B cell (primary cell): ENCODE data around the gene COMMD1. TPM values are rescaled to one million over a fixed set of nuclear protein-coding genes. Genes with fewer than 3 reads are reported as not detected.

Source experiments
- ATAC-seq: fragments of 200-7000 bp; cut with Tn5 transposase; one replicate; pipeline ENCODE4 v1.10.0; 2021; ENCODE audit warnings: low read depth, mild to moderate bottlenecking, moderate number of reproducible peaks, moderate library complexity
- CTCF ChIA-PET: fragments of 350-600 bp; sonication (Branson Sonifier 250); formaldehyde crosslinking; loops from one replicate; lab custom pipeline; 2021; ENCODE audit warnings: antibody characterized with exemption, inconsistent platforms; lab: Charles Lee
- POLR2A ChIA-PET: fragments of 350-600 bp; sonication (Branson Sonifier 250); formaldehyde crosslinking; loops from one replicate; lab custom pipeline; 2021; ENCODE audit warnings: antibody characterized with exemption; lab: Charles Lee
- DNase-seq: peaks from one replicate; pipeline ENCODE4 v3.0.0; 2013
- H2AFZ ChIP-seq: 2 replicates; pipeline ENCODE4 v1.6.1; 2012; ENCODE audit warnings: mild to moderate bottlenecking, low read depth, low read length; ENCODE audit not compliant: insufficient read depth, poor library complexity, severe bottlenecking
- H3K27ac ChIP-seq, 2 donors: 1 replicate in 1 of 2; 2 replicates in 1 of 2; pipeline ENCODE4 v1.5.1; 2012 to 2013; ENCODE audit warnings: low read length in 2 of 2, mild to moderate bottlenecking in 2 of 2, moderate library complexity in 1 of 2
- H3K27me3 ChIP-seq, 4 experiments: fragments of 200-600 bp in 1 of 4; sonication (generic) in 1 of 4; replicated peaks in 1 of 4; 1 replicate in 2 of 4; 2 replicates in 2 of 4; pipeline versions ENCODE4 v1.6.1 to v1.7.0; 2013 to 2016; ENCODE audit warnings: low read length in 3 of 4, mild to moderate bottlenecking in 2 of 4, mixed read lengths in 1 of 4, moderate library complexity in 1 of 4; ENCODE audit not compliant: insufficient read depth in 4 of 4, control insufficient read depth in 3 of 4; ENCODE audit errors: control extremely low read depth in 1 of 4
- H3K36me3 ChIP-seq, 2 experiments: replicated peaks in 1 of 2; 1 replicate in 1 of 2; 2 replicates in 1 of 2; pipeline versions ENCODE4 v1.6.1 to v1.7.1; 2013; ENCODE audit warnings: low read length in 1 of 2; ENCODE audit not compliant: insufficient read depth in 2 of 2, control insufficient read depth in 1 of 2; ENCODE audit errors: control extremely low read depth in 1 of 2, extremely low read depth in 1 of 2
- H3K4me1 ChIP-seq, 2 donors: fragments of 200-600 bp in 1 of 2; sonication (generic) in 1 of 2; 1 replicate in 1 of 2; 2 replicates in 1 of 2; pipeline versions ENCODE4 v1.5.1 to v1.6.1; 2013 to 2017; ENCODE audit warnings: low read length in 2 of 2; ENCODE audit not compliant: control insufficient read depth in 2 of 2, insufficient read depth in 2 of 2
- H3K4me2 ChIP-seq: replicated peaks from 2 replicates; pipeline ENCODE3; 2012; ENCODE audit warnings: mild to moderate bottlenecking, low read depth, low read length; ENCODE audit not compliant: poor library complexity, severe bottlenecking
- H3K4me3 ChIP-seq, 5 experiments: fragments of 200-600 bp in 1 of 5; sonication (generic) in 1 of 5; 1 replicate in 3 of 5; 2 replicates in 2 of 5; pipeline versions ENCODE4 v1.5.1 to v1.7.0; 2011 to 2016; ENCODE audit warnings: low read length in 4 of 5, mild to moderate bottlenecking in 4 of 5, low read depth in 2 of 5, control low read depth in 1 of 5, moderate library complexity in 1 of 5; ENCODE audit not compliant: insufficient read depth in 1 of 5; ENCODE audit errors: control extremely low read depth in 1 of 5, extremely low read depth in 1 of 5
- H3K79me2 ChIP-seq: fragments of 200-600 bp; sonication (generic); one replicate; pipeline ENCODE4 v1.6.0; 2016; ENCODE audit warnings: low read length; ENCODE audit not compliant: control insufficient read depth, insufficient read depth
- H3K9ac ChIP-seq: fragments of 200-600 bp; sonication (generic); 2 replicates; pipeline ENCODE4 v1.6.1; 2017; ENCODE audit warnings: mild to moderate bottlenecking, low read length, moderate library complexity
- H3K9me3 ChIP-seq, 3 donors: one replicate each; pipeline versions ENCODE4 v1.6.1 to v1.7.1; 2013; ENCODE audit warnings: low read length in 2 of 3; ENCODE audit not compliant: control insufficient read depth in 2 of 3, insufficient read depth in 1 of 3; ENCODE audit errors: control extremely low read depth in 1 of 3
- H4K20me1 ChIP-seq: 2 replicates; pipeline ENCODE4 v1.6.0; 2012; ENCODE audit warnings: mild to moderate bottlenecking, low read length; ENCODE audit not compliant: insufficient read depth, control insufficient read depth, poor library complexity, severe bottlenecking
- H3K27ac Mint-ChIP-seq: one replicate; pipeline ENCODE4 v1.8.0; 2021; ENCODE audit warnings: mixed read lengths
- H3K27me3 Mint-ChIP-seq: one replicate; pipeline ENCODE4 v1.8.0; 2021; ENCODE audit warnings: mixed read lengths
- H3K4me1 Mint-ChIP-seq: one replicate; pipeline ENCODE4 v1.8.0; 2021; ENCODE audit warnings: mixed read lengths
- H3K4me3 Mint-ChIP-seq: one replicate; pipeline ENCODE4 v1.8.0; 2021; ENCODE audit warnings: mixed read lengths
- H3K9me3 Mint-ChIP-seq: one replicate; pipeline ENCODE4 v1.8.0; 2022; ENCODE audit warnings: mixed read lengths; ENCODE audit not compliant: insufficient read depth
- EZH2 ChIP-seq: IDR thresholded peaks from 2 replicates; pipeline ENCODE4 v1.6.1; 2012; ENCODE audit warnings: borderline replicate concordance, low read depth, mild to moderate bottlenecking, moderate library complexity, low read length; ENCODE audit not compliant: insufficient read depth, poor library complexity, severe bottlenecking
- WGBS: methylation state at CpG from one replicate; pipeline ENCODE4 v1.1.5; 2013; ENCODE audit warnings: missing lambda C conversion rate; ENCODE audit not compliant: insufficient coverage; 5-methylcytosine and 5-hydroxymethylcytosine counted together
- intact Hi-C: fragments of 100-400 bp; cut with micrococcal nuclease; formaldehyde crosslinking; loops from one replicate; pipeline ENCODE4 v1.10.0; 2022
- polyA plus RNA-seq: library from polyadenylated mRNA; depleted of rRNA; stranded (reverse); fragments of >200 nt; gene quantifications from 2 replicates; pipeline ENCODE4 v1.2.3, GENCODE V29; 2012
- total RNA-seq, 2 donors: library from RNA; stranded (reverse); fragments of 120-200 nt in 1 of 2; gene quantifications; 1 replicate in 1 of 2; 2 replicates in 1 of 2; pipeline versions ENCODE4 v1.2.3 to v1.2.4, GENCODE V29; 2013 to 2022
- TF ChIP-seq, protein P1 (sequence below): fragments of 200-600 bp; IDR thresholded peaks from one replicate; pipeline ENCODE4 v1.8.0; 2022; ENCODE audit warnings: antibody characterized with exemption, mild to moderate bottlenecking

The COMMD1 gene
- total and polyA plus RNA-seq, 2 donors (not counting 1 experiment from before 2014, with no cell fraction given) = 20.6 to 25.1 TPM

DNA sequence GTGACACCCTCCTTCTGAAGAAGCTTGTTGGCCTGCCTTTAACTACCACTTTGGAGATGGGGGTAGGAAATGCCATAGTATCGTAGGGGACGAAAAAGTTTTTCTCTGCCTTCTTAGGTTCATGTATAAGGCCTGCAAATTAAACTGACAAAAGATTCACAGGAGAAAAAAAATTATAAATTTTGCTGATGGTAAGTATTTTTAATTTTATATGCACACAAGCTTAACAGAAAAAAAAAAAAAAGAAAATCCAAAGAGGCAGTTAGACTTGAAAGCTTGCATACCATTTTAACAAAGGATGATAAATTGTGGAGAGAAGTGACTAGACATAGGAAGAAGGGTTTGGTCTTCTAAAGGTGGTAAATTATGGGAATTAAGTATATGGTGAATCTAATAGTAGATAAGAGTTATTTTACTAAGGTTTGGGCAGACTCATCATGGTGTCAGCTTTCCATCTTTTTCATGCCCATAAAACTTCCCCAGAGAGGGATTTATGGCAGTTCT lies 227.9 kb downstream of the COMMD1 start:
- no peak overlapping the region for H3K4me3 ChIP-seq
- peaks cover 29% of the 10 kb centered on the region for H3K4me1 Mint-ChIP-seq
- H3K27ac Mint-ChIP-seq = no peak overlapping the region
- DNase-seq = no peak
- intact Hi-C loops = no loop called here
- WGBS = no CpG with 5 or more reads among the region's 2 CpGs
- no peaks in the 10 kb centered on the region for H3K27me3 Mint-ChIP-seq
- no peaks in the 10 kb centered on the region for H3K9me3 Mint-ChIP-seq
- POLR2A ChIA-PET = no interaction called here
- H2AFZ ChIP-seq = no peak overlapping the region
- no peak overlapping the region for H3K4me3 Mint-ChIP-seq
- H3K9ac ChIP-seq = no peak overlapping the region
- H4K20me1 ChIP-seq = no peaks in the 10 kb centered on the region
- ATAC-seq = no peak
- no peak overlapping the region for H3K4me2 ChIP-seq
- peaks cover 0 to 3% (median 2%) of the 10 kb centered on the region in 3 donors for H3K9me3 ChIP-seq
- H3K4me1 ChIP-seq = peaks cover 18 to 19% of the 10 kb centered on the region in 2 donors
- H3K36me3 ChIP-seq = no peaks in the 10 kb centered on the region
- H3K27me3 ChIP-seq = no peaks in the 10 kb centered on the region
- TF ChIP-seq EZH2 = no peak
- TF ChIP-seq, protein P1, sequence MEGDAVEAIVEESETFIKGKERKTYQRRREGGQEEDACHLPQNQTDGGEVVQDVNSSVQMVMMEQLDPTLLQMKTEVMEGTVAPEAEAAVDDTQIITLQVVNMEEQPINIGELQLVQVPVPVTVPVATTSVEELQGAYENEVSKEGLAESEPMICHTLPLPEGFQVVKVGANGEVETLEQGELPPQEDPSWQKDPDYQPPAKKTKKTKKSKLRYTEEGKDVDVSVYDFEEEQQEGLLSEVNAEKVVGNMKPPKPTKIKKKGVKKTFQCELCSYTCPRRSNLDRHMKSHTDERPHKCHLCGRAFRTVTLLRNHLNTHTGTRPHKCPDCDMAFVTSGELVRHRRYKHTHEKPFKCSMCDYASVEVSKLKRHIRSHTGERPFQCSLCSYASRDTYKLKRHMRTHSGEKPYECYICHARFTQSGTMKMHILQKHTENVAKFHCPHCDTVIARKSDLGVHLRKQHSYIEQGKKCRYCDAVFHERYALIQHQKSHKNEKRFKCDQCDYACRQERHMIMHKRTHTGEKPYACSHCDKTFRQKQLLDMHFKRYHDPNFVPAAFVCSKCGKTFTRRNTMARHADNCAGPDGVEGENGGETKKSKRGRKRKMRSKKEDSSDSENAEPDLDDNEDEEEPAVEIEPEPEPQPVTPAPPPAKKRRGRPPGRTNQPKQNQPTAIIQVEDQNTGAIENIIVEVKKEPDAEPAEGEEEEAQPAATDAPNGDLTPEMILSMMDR = no peak
- CTCF ChIA-PET = interaction anchor here (0.7 kb wide), 1 partner anchor 955 kb away, joined by 3 read pairs; no protein-coding TSS in a partner anchor
- no peak overlapping the region for H3K27ac ChIP-seq
- peaks cover 26% of the 10 kb centered on the region for H3K79me2 ChIP-seq

- no peaks in the 10 kb centered on the region for H4K20me1 ChIP-seq
- TF ChIP-seq, protein P1 = no peak
- TF ChIP-seq EZH2 = no peak
- ChIA-PET POLR2A (no interaction called here), CTCF (no interaction called here)
- peaks cover 26% of the 10 kb centered on the region for H3K79me2 ChIP-seq
- WGBS = no CpG with 5 or more reads among the region's 3 CpGs
- Mint-ChIP-seq H3K4me1 (peaks cover 20% of the 10 kb centered on the region), H3K9me3 (no peaks in the 10 kb centered on the region), H3K4me3 (no peak overlapping the region), H3K27ac (no peak overlapping the region), H3K27me3 (no peaks in the 10 kb centered on the region)
- H3K27ac ChIP-seq = no peak overlapping the region
- no peaks in the 10 kb centered on the region for H3K27me3 ChIP-seq
- H3K9ac ChIP-seq = no peak overlapping the region
- H3K36me3 ChIP-seq = no peaks in the 10 kb centered on the region
- intact Hi-C loops = no loop called here
- H2AFZ ChIP-seq = no peak overlapping the region
- DNase-seq = no peak
- no peak for ATAC-seq
- H3K9me3 ChIP-seq = peaks cover 0 to 3% (median 2%) of the 10 kb centered on the region in 3 donors
- H3K4me3 ChIP-seq = no peak overlapping the region
- H3K4me1 ChIP-seq = peaks cover 18 to 21% of the 10 kb centered on the region in 2 donors
- no peak overlapping the region for H3K4me2 ChIP-seq
Observed at GRCh38 chr2:62136956-62137830, 231.7 kb downstream of the COMMD1 start.
